Right atrium auricular region (tissue), 2 donors: ENCODE results near the gene UNC93A. TPM values are rescaled to one million over a fixed set of nuclear protein-coding genes. Genes with fewer than 3 reads are reported as not detected.
"Not testable (repeated sequence)": the region's sequence is repeated elsewhere in the genome, so short reads cannot be mapped to it uniquely, and the experiment has no call there.

Experiments
- DNase-seq: peaks from one replicate; pipeline ENCODE4 v3.0.0-alpha.2; 2019; ENCODE audit warnings: low spot score
- H3K27ac ChIP-seq, 2 donors: fragments of 200-600 bp; sonication (generic); 1 replicate in 1 of 2; 2 replicates in 1 of 2; pipeline ENCODE4 v1.5.1; 2016 to 2019
- H3K27me3 ChIP-seq, 2 donors: fragments of 200-600 bp; sonication (generic); one replicate each; pipeline versions ENCODE4 v1.5.1 to v1.6.0; 2017 to 2019
- H3K36me3 ChIP-seq: fragments of 200-600 bp; sonication (generic); one replicate; pipeline ENCODE4 v1.5.1; 2016
- H3K4me1 ChIP-seq, 2 donors: fragments of 200-600 bp; sonication (generic); one replicate each; pipeline versions ENCODE4 v1.5.1 to v1.6.0; 2017 to 2019
- H3K4me3 ChIP-seq, 2 donors: fragments of 200-600 bp; sonication (generic); 1 replicate in 1 of 2; 2 replicates in 1 of 2; pipeline ENCODE4 v1.5.1; 2017 to 2019; ENCODE audit warnings: mild to moderate bottlenecking in 1 of 2, moderate library complexity in 1 of 2
- H3K9me3 ChIP-seq, 2 donors: fragments of 200-600 bp; sonication (generic); one replicate each; pipeline ENCODE4 v1.5.1; 2019
- total RNA-seq, 2 donors: library from RNA; depleted of rRNA; stranded (reverse); fragments of >200 nt; gene quantifications; one replicate each; pipeline ENCODE4 v1.1.0, GENCODE V29; 2016
- TF ChIP-seq, protein P1 (sequence below), 2 donors: fragments of 200-600 bp; sonication (generic); IDR thresholded peaks; one replicate each; pipeline ENCODE4 v1.5.1; 2019; ENCODE audit warnings: antibody characterized with exemption in 2 of 2

The UNC93A gene
- total RNA-seq, 2 donors from 2014 or later: not detected

GRCh38 chr6:167351656-167352345 is 60.7 kb downstream of the UNC93A start:
- DNase-seq: no peak
- Histone ChIP-seq H3K36me3 (no peaks in the 10 kb centered on the region), H3K4me3 (peak overlapping the region in 1 of 2 donors; percentile 54), H3K27me3 (no peaks in the 10 kb centered on the region), H3K27ac (no peak overlapping the region), H3K4me1 (peaks cover 0 to 14% of the 10 kb centered on the region in 2 donors), H3K9me3 (peaks cover 0 to 11% of the 10 kb centered on the region in 2 donors)
- TF ChIP-seq, protein P1, sequence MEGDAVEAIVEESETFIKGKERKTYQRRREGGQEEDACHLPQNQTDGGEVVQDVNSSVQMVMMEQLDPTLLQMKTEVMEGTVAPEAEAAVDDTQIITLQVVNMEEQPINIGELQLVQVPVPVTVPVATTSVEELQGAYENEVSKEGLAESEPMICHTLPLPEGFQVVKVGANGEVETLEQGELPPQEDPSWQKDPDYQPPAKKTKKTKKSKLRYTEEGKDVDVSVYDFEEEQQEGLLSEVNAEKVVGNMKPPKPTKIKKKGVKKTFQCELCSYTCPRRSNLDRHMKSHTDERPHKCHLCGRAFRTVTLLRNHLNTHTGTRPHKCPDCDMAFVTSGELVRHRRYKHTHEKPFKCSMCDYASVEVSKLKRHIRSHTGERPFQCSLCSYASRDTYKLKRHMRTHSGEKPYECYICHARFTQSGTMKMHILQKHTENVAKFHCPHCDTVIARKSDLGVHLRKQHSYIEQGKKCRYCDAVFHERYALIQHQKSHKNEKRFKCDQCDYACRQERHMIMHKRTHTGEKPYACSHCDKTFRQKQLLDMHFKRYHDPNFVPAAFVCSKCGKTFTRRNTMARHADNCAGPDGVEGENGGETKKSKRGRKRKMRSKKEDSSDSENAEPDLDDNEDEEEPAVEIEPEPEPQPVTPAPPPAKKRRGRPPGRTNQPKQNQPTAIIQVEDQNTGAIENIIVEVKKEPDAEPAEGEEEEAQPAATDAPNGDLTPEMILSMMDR (IDR thresholded peaks at IDR 0.05): peak in 1 of 2 donors; percentile 3

DNA sequence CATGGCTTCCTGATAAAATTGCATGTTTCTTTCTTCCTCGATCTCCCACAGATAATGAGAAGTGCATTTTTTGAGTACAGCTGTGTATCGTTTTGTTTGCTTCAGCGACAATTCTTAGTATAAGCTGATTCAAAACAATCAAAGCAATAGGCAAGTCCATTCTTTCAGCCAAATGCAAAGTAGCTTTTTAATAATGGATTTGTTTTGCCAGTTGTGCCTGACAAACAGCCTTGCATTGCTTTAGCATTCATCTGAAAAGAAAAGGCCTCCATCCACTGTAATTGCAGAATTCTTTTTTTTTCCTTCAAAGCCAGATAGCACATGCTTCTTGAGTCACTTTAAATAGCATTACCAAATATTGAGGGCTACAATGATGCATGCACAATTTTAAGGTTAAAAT is 65.8 kb downstream of the UNC93A start:
- H3K4me1 ChIP-seq: no peaks in the 10 kb centered on the region
- H3K27me3 ChIP-seq: no peaks in the 10 kb centered on the region
- DNase-seq: no peak
- H3K27ac ChIP-seq: no peak overlapping the region
- TF ChIP-seq, protein P1 (IDR thresholded peaks at IDR 0.05): no peak
- H3K36me3 ChIP-seq: no peaks in the 10 kb centered on the region
- H3K4me3 ChIP-seq: no peak overlapping the region
- peaks cover 0 to 11% of the 10 kb centered on the region in 2 donors for H3K9me3 ChIP-seq

- not testable (repeated sequence) for H3K27me3 ChIP-seq, H3K4me1 ChIP-seq, H3K4me3 ChIP-seq, H3K9me3 ChIP-seq, H3K27ac ChIP-seq, H3K36me3 ChIP-seq, DNase-seq
Measured at GRCh38 chr6:167358394-167358793, 67.3 kb downstream of the UNC93A start.

DNA sequence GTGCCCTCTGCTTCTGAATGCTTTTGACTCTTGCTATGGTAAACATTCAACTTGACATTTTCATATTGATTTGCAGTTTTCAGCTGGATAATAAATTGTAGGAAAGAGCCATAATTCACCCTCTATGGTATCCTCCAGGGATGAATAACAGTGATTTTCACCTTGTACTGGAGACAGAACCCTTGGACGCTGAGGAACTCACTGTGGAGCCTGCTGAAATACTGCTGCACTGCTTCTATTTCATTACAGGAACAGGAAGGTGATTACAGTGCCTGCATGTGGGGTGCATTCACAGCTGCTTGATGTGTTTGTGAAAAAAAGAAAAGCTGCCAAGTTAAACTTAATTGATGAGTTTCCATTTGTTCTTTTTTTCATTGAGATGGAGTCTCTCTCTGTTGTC is 70.1 kb downstream of the UNC93A start:
- H3K4me1 ChIP-seq, DNase-seq, H3K4me3 ChIP-seq, H3K9me3 ChIP-seq, H3K27ac ChIP-seq, H3K27me3 ChIP-seq, H3K36me3 ChIP-seq: not testable (repeated sequence)

Other genes starting within 250 kb of the UNC93A start
- under 1 TPM in 1 of 2 donors, not detected in 1; 0.37 TPM for gene CCR6, start 168.2 kb upstream of the UNC93A start, total RNA-seq
- not detected for gene GPR31, start 133.3 kb upstream of the UNC93A start, total RNA-seq
- gene TTLL2, start 33.8 kb downstream of the UNC93A start, total RNA-seq: not detected